B cell (primary cell): ENCODE results near the gene UNC119. TPM values are rescaled to one million over a fixed set of nuclear protein-coding genes. Genes with fewer than 3 reads are reported as not detected.

ENCODE experiments used
- ATAC-seq: fragments of 200-7000 bp; cut with Tn5 transposase; one replicate; pipeline ENCODE4 v1.10.0; 2021; ENCODE audit warnings: low read depth, mild to moderate bottlenecking, moderate number of reproducible peaks, moderate library complexity
- CTCF ChIA-PET: fragments of 350-600 bp; sonication (Branson Sonifier 250); formaldehyde crosslinking; loops from one replicate; lab custom pipeline; 2021; ENCODE audit warnings: antibody characterized with exemption, inconsistent platforms; lab: Charles Lee
- POLR2A ChIA-PET: fragments of 350-600 bp; sonication (Branson Sonifier 250); formaldehyde crosslinking; loops from one replicate; lab custom pipeline; 2021; ENCODE audit warnings: antibody characterized with exemption; lab: Charles Lee
- DNase-seq: peaks from one replicate; pipeline ENCODE4 v3.0.0; 2013
- H2AFZ ChIP-seq: 2 replicates; pipeline ENCODE4 v1.6.1; 2012; ENCODE audit warnings: mild to moderate bottlenecking, low read depth, low read length; ENCODE audit not compliant: insufficient read depth, poor library complexity, severe bottlenecking
- H3K27ac ChIP-seq, 2 donors: 1 replicate in 1 of 2; 2 replicates in 1 of 2; pipeline ENCODE4 v1.5.1; 2012 to 2013; ENCODE audit warnings: low read length in 2 of 2, mild to moderate bottlenecking in 2 of 2, moderate library complexity in 1 of 2
- H3K27me3 ChIP-seq, 4 experiments: fragments of 200-600 bp in 1 of 4; sonication (generic) in 1 of 4; replicated peaks in 1 of 4; 1 replicate in 2 of 4; 2 replicates in 2 of 4; pipeline versions ENCODE4 v1.6.1 to v1.7.0; 2013 to 2016; ENCODE audit warnings: low read length in 3 of 4, mild to moderate bottlenecking in 2 of 4, mixed read lengths in 1 of 4, moderate library complexity in 1 of 4; ENCODE audit not compliant: insufficient read depth in 4 of 4, control insufficient read depth in 3 of 4; ENCODE audit errors: control extremely low read depth in 1 of 4
- H3K36me3 ChIP-seq, 2 experiments: replicated peaks in 1 of 2; 1 replicate in 1 of 2; 2 replicates in 1 of 2; pipeline versions ENCODE4 v1.6.1 to v1.7.1; 2013; ENCODE audit warnings: low read length in 1 of 2; ENCODE audit not compliant: insufficient read depth in 2 of 2, control insufficient read depth in 1 of 2; ENCODE audit errors: control extremely low read depth in 1 of 2, extremely low read depth in 1 of 2
- H3K4me1 ChIP-seq, 2 donors: fragments of 200-600 bp in 1 of 2; sonication (generic) in 1 of 2; 1 replicate in 1 of 2; 2 replicates in 1 of 2; pipeline versions ENCODE4 v1.5.1 to v1.6.1; 2013 to 2017; ENCODE audit warnings: low read length in 2 of 2; ENCODE audit not compliant: control insufficient read depth in 2 of 2, insufficient read depth in 2 of 2
- H3K4me2 ChIP-seq: replicated peaks from 2 replicates; pipeline ENCODE3; 2012; ENCODE audit warnings: mild to moderate bottlenecking, low read depth, low read length; ENCODE audit not compliant: poor library complexity, severe bottlenecking
- H3K4me3 ChIP-seq, 5 experiments: fragments of 200-600 bp in 1 of 5; sonication (generic) in 1 of 5; 1 replicate in 3 of 5; 2 replicates in 2 of 5; pipeline versions ENCODE4 v1.5.1 to v1.7.0; 2011 to 2016; ENCODE audit warnings: low read length in 4 of 5, mild to moderate bottlenecking in 4 of 5, low read depth in 2 of 5, control low read depth in 1 of 5, moderate library complexity in 1 of 5; ENCODE audit not compliant: insufficient read depth in 1 of 5; ENCODE audit errors: control extremely low read depth in 1 of 5, extremely low read depth in 1 of 5
- H3K79me2 ChIP-seq: fragments of 200-600 bp; sonication (generic); one replicate; pipeline ENCODE4 v1.6.0; 2016; ENCODE audit warnings: low read length; ENCODE audit not compliant: control insufficient read depth, insufficient read depth
- H3K9ac ChIP-seq: fragments of 200-600 bp; sonication (generic); 2 replicates; pipeline ENCODE4 v1.6.1; 2017; ENCODE audit warnings: mild to moderate bottlenecking, low read length, moderate library complexity
- H3K9me3 ChIP-seq, 3 donors: one replicate each; pipeline versions ENCODE4 v1.6.1 to v1.7.1; 2013; ENCODE audit warnings: low read length in 2 of 3; ENCODE audit not compliant: control insufficient read depth in 2 of 3, insufficient read depth in 1 of 3; ENCODE audit errors: control extremely low read depth in 1 of 3
- H4K20me1 ChIP-seq: 2 replicates; pipeline ENCODE4 v1.6.0; 2012; ENCODE audit warnings: mild to moderate bottlenecking, low read length; ENCODE audit not compliant: insufficient read depth, control insufficient read depth, poor library complexity, severe bottlenecking
- H3K27ac Mint-ChIP-seq: one replicate; pipeline ENCODE4 v1.8.0; 2021; ENCODE audit warnings: mixed read lengths
- H3K27me3 Mint-ChIP-seq: one replicate; pipeline ENCODE4 v1.8.0; 2021; ENCODE audit warnings: mixed read lengths
- H3K4me1 Mint-ChIP-seq: one replicate; pipeline ENCODE4 v1.8.0; 2021; ENCODE audit warnings: mixed read lengths
- H3K4me3 Mint-ChIP-seq: one replicate; pipeline ENCODE4 v1.8.0; 2021; ENCODE audit warnings: mixed read lengths
- H3K9me3 Mint-ChIP-seq: one replicate; pipeline ENCODE4 v1.8.0; 2022; ENCODE audit warnings: mixed read lengths; ENCODE audit not compliant: insufficient read depth
- EZH2 ChIP-seq: IDR thresholded peaks from 2 replicates; pipeline ENCODE4 v1.6.1; 2012; ENCODE audit warnings: borderline replicate concordance, low read depth, mild to moderate bottlenecking, moderate library complexity, low read length; ENCODE audit not compliant: insufficient read depth, poor library complexity, severe bottlenecking
- WGBS: methylation state at CpG from one replicate; pipeline ENCODE4 v1.1.5; 2013; ENCODE audit warnings: missing lambda C conversion rate; ENCODE audit not compliant: insufficient coverage; 5-methylcytosine and 5-hydroxymethylcytosine counted together
- intact Hi-C: fragments of 100-400 bp; cut with micrococcal nuclease; formaldehyde crosslinking; loops from one replicate; pipeline ENCODE4 v1.10.0; 2022
- polyA plus RNA-seq: library from polyadenylated mRNA; depleted of rRNA; stranded (reverse); fragments of >200 nt; gene quantifications from 2 replicates; pipeline ENCODE4 v1.2.3, GENCODE V29; 2012
- total RNA-seq, 2 donors: library from RNA; stranded (reverse); fragments of 120-200 nt in 1 of 2; gene quantifications; 1 replicate in 1 of 2; 2 replicates in 1 of 2; pipeline versions ENCODE4 v1.2.3 to v1.2.4, GENCODE V29; 2013 to 2022
- TF ChIP-seq, protein P1 (sequence below): fragments of 200-600 bp; IDR thresholded peaks from one replicate; pipeline ENCODE4 v1.8.0; 2022; ENCODE audit warnings: antibody characterized with exemption, mild to moderate bottlenecking

The UNC119 gene
- total and polyA plus RNA-seq, 2 donors (not counting 1 experiment from before 2014, with no cell fraction given) = 75.3 to 174 TPM

DNA sequence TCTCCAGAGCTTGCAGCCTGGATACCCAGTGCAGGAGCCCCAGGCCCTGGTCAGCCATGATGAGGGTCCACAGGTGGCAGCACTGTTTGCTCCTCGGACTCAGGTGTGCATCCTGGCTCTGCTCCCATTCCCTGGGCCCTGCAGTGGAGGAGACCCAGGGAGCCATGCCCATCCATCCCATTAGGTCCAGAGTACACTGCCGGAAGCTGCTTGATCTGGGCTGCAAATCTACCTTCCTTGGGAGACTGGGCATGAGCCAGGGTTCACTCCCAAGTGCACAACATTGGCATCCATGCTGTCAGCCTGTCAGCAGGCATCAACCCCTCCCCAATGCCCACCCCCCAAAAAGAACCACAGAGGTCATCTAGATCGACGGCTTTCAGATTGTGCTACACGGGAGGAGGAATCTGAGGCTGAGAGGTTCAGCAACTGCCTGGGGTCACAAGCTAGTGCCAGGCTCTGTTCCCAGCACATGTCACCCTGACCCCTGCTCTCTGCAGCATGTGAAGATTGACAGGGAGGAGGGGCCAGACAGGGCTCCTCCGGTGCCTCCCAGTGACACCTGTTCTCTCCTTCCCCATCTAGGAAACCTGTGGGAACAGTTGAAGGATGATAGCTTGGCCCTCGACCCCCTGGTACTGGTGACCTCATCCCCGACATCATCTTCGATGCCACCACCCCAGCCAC lies 15.7 kb downstream of the UNC119 start:
- Histone ChIP-seq H3K27me3 (no peaks in the 10 kb centered on the region), H3K79me2 (no peaks in the 10 kb centered on the region), H3K4me3 (no peak overlapping the region), H3K9me3 (no peaks in the 10 kb centered on the region), H3K36me3 (no peaks in the 10 kb centered on the region), H2AFZ (no peak overlapping the region), H3K9ac (no peak overlapping the region), H3K4me1 (no peaks in the 10 kb centered on the region), H3K27ac (no peak overlapping the region), H3K4me2 (no peak overlapping the region), H4K20me1 (no peaks in the 10 kb centered on the region)
- Mint-ChIP-seq H3K9me3 (no peaks in the 10 kb centered on the region), H3K4me1 (no peaks in the 10 kb centered on the region), H3K4me3 (no peak overlapping the region), H3K27me3 (no peaks in the 10 kb centered on the region), H3K27ac (no peak overlapping the region)
- CTCF ChIA-PET = interaction anchor here (0.7 to 1.5 kb wide), 3 partner anchors 14 to 76 kb away, joined by 3 to 4 read pairs (median 3); no protein-coding TSS in a partner anchor
- no peak for DNase-seq
- TF ChIP-seq, protein P1, sequence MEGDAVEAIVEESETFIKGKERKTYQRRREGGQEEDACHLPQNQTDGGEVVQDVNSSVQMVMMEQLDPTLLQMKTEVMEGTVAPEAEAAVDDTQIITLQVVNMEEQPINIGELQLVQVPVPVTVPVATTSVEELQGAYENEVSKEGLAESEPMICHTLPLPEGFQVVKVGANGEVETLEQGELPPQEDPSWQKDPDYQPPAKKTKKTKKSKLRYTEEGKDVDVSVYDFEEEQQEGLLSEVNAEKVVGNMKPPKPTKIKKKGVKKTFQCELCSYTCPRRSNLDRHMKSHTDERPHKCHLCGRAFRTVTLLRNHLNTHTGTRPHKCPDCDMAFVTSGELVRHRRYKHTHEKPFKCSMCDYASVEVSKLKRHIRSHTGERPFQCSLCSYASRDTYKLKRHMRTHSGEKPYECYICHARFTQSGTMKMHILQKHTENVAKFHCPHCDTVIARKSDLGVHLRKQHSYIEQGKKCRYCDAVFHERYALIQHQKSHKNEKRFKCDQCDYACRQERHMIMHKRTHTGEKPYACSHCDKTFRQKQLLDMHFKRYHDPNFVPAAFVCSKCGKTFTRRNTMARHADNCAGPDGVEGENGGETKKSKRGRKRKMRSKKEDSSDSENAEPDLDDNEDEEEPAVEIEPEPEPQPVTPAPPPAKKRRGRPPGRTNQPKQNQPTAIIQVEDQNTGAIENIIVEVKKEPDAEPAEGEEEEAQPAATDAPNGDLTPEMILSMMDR = no peak
- TF ChIP-seq EZH2 = no peak
- intact Hi-C loops = no loop called here
- ATAC-seq = no peak
- POLR2A ChIA-PET = no interaction called here
- 75% methylated on average over 9 of the region's 9 CpGs for WGBS

DNA sequence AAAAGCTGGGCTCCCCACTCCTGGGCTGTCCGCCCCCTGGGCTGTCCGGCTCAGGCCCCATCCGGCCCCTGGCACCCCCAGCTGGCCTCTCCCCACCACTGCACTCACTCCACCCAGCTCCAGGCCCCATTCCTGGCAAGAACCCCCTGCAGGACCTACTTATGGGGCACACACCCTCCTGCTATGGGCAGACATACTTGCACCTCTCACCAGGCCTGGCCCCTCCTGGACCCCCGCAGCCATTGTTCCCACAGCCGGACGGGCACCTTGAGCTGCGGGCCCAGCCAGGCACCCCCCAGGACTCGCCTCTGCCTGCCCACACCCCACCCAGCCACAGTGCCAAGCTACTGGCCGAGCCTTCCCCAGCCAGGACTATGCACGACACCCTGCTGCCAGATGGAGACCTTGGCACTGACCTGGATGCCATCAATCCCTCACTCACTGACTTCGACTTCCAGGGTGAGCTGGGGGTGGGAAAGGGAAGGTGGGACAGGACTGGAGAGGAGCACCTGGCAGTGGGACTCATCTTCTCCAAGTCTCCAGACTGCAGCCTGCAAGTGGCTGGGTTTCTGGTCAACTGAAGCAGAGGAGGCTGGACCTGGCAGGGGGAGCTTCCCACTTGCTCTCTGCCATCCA lies 17.6 kb downstream of the UNC119 start:
- H3K4me1 Mint-ChIP-seq = no peaks in the 10 kb centered on the region
- Histone ChIP-seq H3K36me3 (no peaks in the 10 kb centered on the region), H4K20me1 (no peaks in the 10 kb centered on the region), H3K27ac (no peak overlapping the region), H3K4me3 (no peak overlapping the region), H2AFZ (no peak overlapping the region), H3K9me3 (no peaks in the 10 kb centered on the region), H3K4me1 (no peaks in the 10 kb centered on the region), H3K4me2 (no peak overlapping the region), H3K79me2 (no peaks in the 10 kb centered on the region), H3K9ac (no peak overlapping the region), H3K27me3 (peaks cover 0 to 2% (median 0%) of the 10 kb centered on the region in 4 experiments)
- intact Hi-C loops = no loop called here
- CTCF ChIA-PET = interaction anchor here (0.7 to 1.5 kb wide), 2 partner anchors 20 to 40 kb away, joined by 4 read pairs; no protein-coding TSS in a partner anchor
- TF ChIP-seq EZH2 = no peak
- TF ChIP-seq, protein P1 = no peak
- H3K9me3 Mint-ChIP-seq = no peaks in the 10 kb centered on the region
- DNase-seq (no peak), ATAC-seq (no peak)
- H3K4me3 Mint-ChIP-seq = no peak overlapping the region
- 94% methylated on average over 10 of the region's 11 CpGs for WGBS
- no peak overlapping the region for H3K27ac Mint-ChIP-seq
- POLR2A ChIA-PET = no interaction called here
- peaks cover 3% of the 10 kb centered on the region for H3K27me3 Mint-ChIP-seq
